Chondrocyte (in vitro differentiated cells): ENCODE data around the gene FADS6. TPM values are rescaled to one million over a fixed set of nuclear protein-coding genes. Genes with fewer than 3 reads are reported as not detected.

Experiments
- DNase-seq: peaks from one replicate; pipeline ENCODE4 v3.0.0; 2021; ENCODE audit warnings: mixed read lengths, low spot score
- H3K27ac Mint-ChIP-seq: one replicate; pipeline ENCODE4 v1.8.0; 2021; ENCODE audit warnings: mild to moderate bottlenecking, moderate library complexity, mixed read lengths; ENCODE audit not compliant: unreplicated experiment
- H3K27me3 Mint-ChIP-seq: 2 replicates; pipeline ENCODE4 v1.8.0; 2021; ENCODE audit warnings: low read depth, mixed read lengths
- H3K36me3 Mint-ChIP-seq: 2 replicates; pipeline ENCODE4 v1.8.0; 2021; ENCODE audit warnings: low read depth, mixed read lengths
- H3K4me1 Mint-ChIP-seq: 2 replicates; pipeline ENCODE4 v1.8.0; 2021; ENCODE audit warnings: low read depth, mild to moderate bottlenecking, mixed read lengths
- H3K4me3 Mint-ChIP-seq: one replicate; pipeline ENCODE4 v1.8.0; 2021; ENCODE audit warnings: mild to moderate bottlenecking, moderate library complexity, mixed read lengths; ENCODE audit not compliant: unreplicated experiment
- H3K9me3 Mint-ChIP-seq: 2 replicates; pipeline ENCODE4 v1.8.0; 2021; ENCODE audit warnings: low read depth, mixed read lengths
- CTCF ChIP-seq: fragments of 200-600 bp; sonication (generic); IDR thresholded peaks from 2 replicates; pipeline ENCODE4 v1.5.0; 2021; ENCODE audit warnings: antibody characterized with exemption, mild to moderate bottlenecking, moderate library complexity
- total RNA-seq: library from RNA; stranded (reverse); gene quantifications from 3 replicates; pipeline ENCODE4 v1.2.1, GENCODE V29; 2021

Gene FADS6
- total RNA-seq, 1 donor from 2014 or later = not detected

GRCh38 chr17:74840989-74841666 lies 52.3 kb downstream of the FADS6 start:
- no peak for TF ChIP-seq CTCF
- Mint-ChIP-seq H3K4me3 (no peak overlapping the region), H3K27me3 (no peaks in the 10 kb centered on the region), H3K4me1 (peaks cover 13% of the 10 kb centered on the region), H3K9me3 (no peaks in the 10 kb centered on the region), H3K27ac (peak overlapping the region; percentile 68), H3K36me3 (peaks cover 8% of the 10 kb centered on the region)
- DNase-seq = no peak

GRCh38 chr17:74839990-74840852 lies 53.2 kb downstream of the FADS6 start:
- no peaks in the 10 kb centered on the region for H3K27me3 Mint-ChIP-seq
- H3K27ac Mint-ChIP-seq = no peak overlapping the region
- H3K36me3 Mint-ChIP-seq = peaks cover 13% of the 10 kb centered on the region
- no peak for DNase-seq
- no peak for TF ChIP-seq CTCF
- peaks cover 13% of the 10 kb centered on the region for H3K4me1 Mint-ChIP-seq
- H3K4me3 Mint-ChIP-seq = no peak overlapping the region
- H3K9me3 Mint-ChIP-seq = no peaks in the 10 kb centered on the region

GRCh38 chr17:74838274-74838673 lies 55.2 kb downstream of the FADS6 start:
- no peak for DNase-seq
- no peaks in the 10 kb centered on the region for H3K9me3 Mint-ChIP-seq
- H3K4me3 Mint-ChIP-seq = no peak overlapping the region
- H3K36me3 Mint-ChIP-seq = peaks cover 13% of the 10 kb centered on the region
- peaks cover 20% of the 10 kb centered on the region for H3K4me1 Mint-ChIP-seq
- H3K27me3 Mint-ChIP-seq = no peaks in the 10 kb centered on the region
- no peak overlapping the region for H3K27ac Mint-ChIP-seq
- no peak for TF ChIP-seq CTCF

GRCh38 chr17:74836691-74837467 lies 56.6 kb downstream of the FADS6 start:
- peaks cover 19% of the 10 kb centered on the region for H3K4me1 Mint-ChIP-seq
- DNase-seq = no peak
- no peaks in the 10 kb centered on the region for H3K27me3 Mint-ChIP-seq
- no peaks in the 10 kb centered on the region for H3K9me3 Mint-ChIP-seq
- no peak overlapping the region for H3K4me3 Mint-ChIP-seq
- no peak for TF ChIP-seq CTCF
- H3K27ac Mint-ChIP-seq = no peak overlapping the region
- H3K36me3 Mint-ChIP-seq = peaks cover 13% of the 10 kb centered on the region

- peak; percentile 86 for DNase-seq
- peaks cover 13% of the 10 kb centered on the region for H3K36me3 Mint-ChIP-seq
- no peaks in the 10 kb centered on the region for H3K27me3 Mint-ChIP-seq
- no peak overlapping the region for H3K27ac Mint-ChIP-seq
- H3K9me3 Mint-ChIP-seq = no peaks in the 10 kb centered on the region
- no peak overlapping the region for H3K4me3 Mint-ChIP-seq
- H3K4me1 Mint-ChIP-seq = peaks cover 16% of the 10 kb centered on the region
- TF ChIP-seq CTCF = no peak
These were observed 57.2 kb downstream of the FADS6 start for GRCh38 chr17:74836191-74836590.
